HCT116 (cell line): ENCODE measurements around the gene C5AR2. TPM values are rescaled to one million over a fixed set of nuclear protein-coding genes. Genes with fewer than 3 reads are reported as not detected.

Experiments used
- ATAC-seq: fragments of 200-7000 bp; cut with Tn5 transposase; 2 replicates; pipeline ENCODE4 v1.9.1; 2020; ENCODE audit warnings: mild to moderate bottlenecking, moderate library complexity
- BruUV-seq: library from RNA; stranded (reverse); fragments of 400-500 nt; replicated peaks from 2 replicates; lab custom pipeline; 2021; lab: Mats Ljungman, UMichigan
- CTCF ChIA-PET: fragments of 300-600 bp; sonication (Branson Sonifier 250); formaldehyde crosslinking; loops from one replicate; lab custom pipeline; 2021; ENCODE audit warnings: antibody characterized with exemption; lab: Charles Lee
- POLR2A ChIA-PET: fragments of 300-600, 350-600 bp; sonication (Branson Sonifier 250); formaldehyde crosslinking; loops from one replicate; lab custom pipeline; 2021; ENCODE audit warnings: antibody characterized with exemption; lab: Charles Lee
- RAD21 ChIA-PET, 2 experiments: fragments of 300-600 bp; sonication (Branson Sonifier 250); formaldehyde crosslinking; loops; one replicate each; lab custom pipeline; 2023; ENCODE audit warnings: low total read pairs in 2 of 2; ENCODE audit not compliant: uncharacterized antibody in 2 of 2, unreplicated experiment in 2 of 2, low non-redundant PET in 1 of 2; lab: Charles Lee
- DNase-seq: peaks from one replicate; pipeline ENCODE4 v3.0.0-alpha.2; 2010; ENCODE audit warnings: low read depth, low spot score
- H2AFZ ChIP-seq: fragments of 200-600 bp; shearing (Covaris generic), sonication (generic); 2 replicates; pipeline ENCODE4 v1.6.1; 2017; ENCODE audit warnings: low read depth, mixed run types, mixed read lengths, antibody characterized with exemption, low read length; ENCODE audit not compliant: poor library complexity, severe bottlenecking
- H3K27ac ChIP-seq: 2 replicates; pipeline ENCODE4 v1.5.1; 2012; ENCODE audit warnings: low read depth, low read length
- H3K27me3 ChIP-seq: fragments of 200-600 bp; sonication (generic); 2 replicates; pipeline ENCODE4 v1.6.1; 2016; ENCODE audit warnings: mixed run types, low read length, mixed read lengths; ENCODE audit not compliant: insufficient read depth
- H3K36me3 ChIP-seq, 2 experiments: fragments of 200-500 bp in 1 of 2; fragments of 200-600 bp in 1 of 2; sonication (Bioruptor generic) in 1 of 2; sonication (generic) in 1 of 2; 2 replicates each; pipeline versions ENCODE4 v1.5.1 to v1.6.1; 2014 to 2016; ENCODE audit warnings: low read length in 2 of 2, inconsistent platforms in 1 of 2, mixed read lengths in 1 of 2, mixed run types in 1 of 2; ENCODE audit not compliant: insufficient read depth in 2 of 2, control insufficient read depth in 1 of 2
- H3K4me1 ChIP-seq, 2 experiments: fragments of 200-600 bp in 1 of 2; sonication (generic) in 1 of 2; 2 replicates each; pipeline versions ENCODE4 v1.5.1 to v1.6.1; 2012 to 2017; ENCODE audit warnings: low read length in 2 of 2, inconsistent platforms in 1 of 2, mild to moderate bottlenecking in 1 of 2, mixed read lengths in 1 of 2, mixed run types in 1 of 2, moderate library complexity in 1 of 2; ENCODE audit not compliant: insufficient read depth in 2 of 2, control insufficient read depth in 1 of 2
- H3K4me2 ChIP-seq: fragments of 200-600 bp; sonication (generic); 2 replicates; pipeline ENCODE4 v1.6.1; 2017; ENCODE audit warnings: mixed run types, low read length, mixed read lengths
- H3K4me3 ChIP-seq, 2 experiments: fragments of 200-600 bp in 1 of 2; sonication (generic) in 1 of 2; replicated peaks in 1 of 2; 2 replicates each; pipeline ENCODE4 v1.5.1; 2011 to 2016; ENCODE audit warnings: low read length in 2 of 2, control low read depth in 1 of 2, low read depth in 1 of 2, mild to moderate bottlenecking in 1 of 2, mixed read lengths in 1 of 2, mixed run types in 1 of 2
- H3K79me2 ChIP-seq: fragments of 200-600 bp; sonication (generic); 2 replicates; pipeline ENCODE4 v1.6.1; 2017; ENCODE audit warnings: mild to moderate bottlenecking, mixed run types, low read length, moderate library complexity, mixed read lengths; ENCODE audit not compliant: insufficient read depth
- H3K9ac ChIP-seq: fragments of 200-600 bp; sonication (generic); 2 replicates; pipeline ENCODE4 v1.6.1; 2016; ENCODE audit warnings: low read length, mixed read lengths
- H3K9me2 ChIP-seq: fragments of 200-600 bp; sonication (generic), shearing (Covaris generic); 2 replicates; pipeline ENCODE4 v1.6.1; 2017; ENCODE audit warnings: mixed run types, mild to moderate bottlenecking, moderate library complexity; ENCODE audit not compliant: insufficient read depth
- H3K9me3 ChIP-seq, 2 experiments: fragments of 200-500 bp in 1 of 2; fragments of 200-600 bp in 1 of 2; sonication (Bioruptor generic) in 1 of 2; sonication (generic) in 1 of 2; 2 replicates each; pipeline ENCODE4 v1.6.1; 2014 to 2017; ENCODE audit warnings: low read length in 2 of 2, mixed read lengths in 2 of 2, inconsistent platforms in 1 of 2, low read depth in 1 of 2, mild to moderate bottlenecking in 1 of 2, mixed run types in 1 of 2, moderate library complexity in 1 of 2; ENCODE audit not compliant: control insufficient read depth in 1 of 2, insufficient read depth in 1 of 2
- H4K20me1 ChIP-seq: fragments of 200-600 bp; sonication (generic), shearing (Covaris generic); 2 replicates; pipeline ENCODE4 v1.6.1; 2017; ENCODE audit warnings: mixed run types, mild to moderate bottlenecking, moderate library complexity; ENCODE audit not compliant: insufficient read depth
- CBX3 ChIP-seq: IDR thresholded peaks from 2 replicates; pipeline ENCODE4 v1.6.1; 2012; ENCODE audit warnings: low read depth
- CEBPB ChIP-seq: IDR thresholded peaks from 2 replicates; pipeline ENCODE4 v1.6.1; 2012; ENCODE audit warnings: low read depth
- CTCF ChIP-seq, 3 experiments: fragments of 200-600 bp in 1 of 3; sonication (generic) in 1 of 3; IDR thresholded peaks in 2 of 3; conservative IDR thresholded peaks in 1 of 3; 2 replicates each; pipeline ENCODE4 v1.5.1; 2012 to 2017; ENCODE audit warnings: low read depth in 2 of 3, low read length in 2 of 3, antibody characterized with exemption in 1 of 3, borderline replicate concordance in 1 of 3, control low read depth in 1 of 3, mild to moderate bottlenecking in 1 of 3, mixed read lengths in 1 of 3, mixed run types in 1 of 3, moderate library complexity in 1 of 3; ENCODE audit not compliant: insufficient read depth in 1 of 3
- EGR1 ChIP-seq: IDR thresholded peaks from 2 replicates; pipeline ENCODE4 v1.6.1; 2012; ENCODE audit warnings: low read depth
- ELF1 ChIP-seq: IDR thresholded peaks from 2 replicates; pipeline ENCODE4 v1.6.1; 2012; ENCODE audit warnings: low read depth, borderline replicate concordance
- EZH2 ChIP-seq: fragments of 200-600 bp; sonication (generic); IDR thresholded peaks from 2 replicates; pipeline ENCODE4 v1.6.1; 2017; ENCODE audit warnings: antibody characterized with exemption, mixed run types
- POLR2A ChIP-seq: IDR thresholded peaks from 2 replicates; pipeline ENCODE4 v1.7.0; 2011; ENCODE audit warnings: borderline replicate concordance; ENCODE audit not compliant: insufficient read depth, insufficient read length; ENCODE audit errors: extremely low read depth
- RAD21 ChIP-seq: IDR thresholded peaks from 2 replicates; pipeline ENCODE4 v1.6.1; 2012; ENCODE audit warnings: low read depth, mild to moderate bottlenecking
- SP1 ChIP-seq: IDR thresholded peaks from 2 replicates; pipeline ENCODE4 v1.6.1; 2012; ENCODE audit warnings: low read depth
- SRF ChIP-seq: IDR thresholded peaks from 2 replicates; pipeline ENCODE4 v1.6.1; 2012; ENCODE audit warnings: low read depth
- TCF7L2 ChIP-seq: IDR thresholded peaks from 2 replicates; pipeline ENCODE4 v1.7.0; 2011; ENCODE audit warnings: borderline replicate concordance, inconsistent platforms; ENCODE audit not compliant: insufficient read depth, insufficient read length; ENCODE audit errors: extremely low read depth
- YY1 ChIP-seq: IDR thresholded peaks from 2 replicates; pipeline ENCODE4 v1.6.1; 2011; ENCODE audit warnings: low read length, low read depth, moderate library complexity, mild to moderate bottlenecking; ENCODE audit not compliant: insufficient replicate concordance; ENCODE audit errors: extremely low read depth
- ZFX ChIP-seq: fragments of 450-650 bp; IDR thresholded peaks from 2 replicates; pipeline ENCODE4 v1.6.1; 2017
- intact Hi-C: fragments of 100-400 bp; cut with micrococcal nuclease; formaldehyde crosslinking; loops from 2 replicates; pipeline ENCODE4 v1.10.0; 2022
- total RNA-seq: library from RNA; stranded (reverse); gene quantifications from one replicate; pipeline ENCODE4 v1.2.1, GENCODE V29; 2021; ENCODE audit not compliant: unreplicated experiment

The C5AR2 gene
- total RNA-seq, 1 experiment from 2014 or later, result 0.12 TPM

- H3K27me3 ChIP-seq, result no peaks in the 10 kb centered on the region
- TF ChIP-seq RAD21 (no peak), ELF1 (no peak), CBX3 (no peak), POLR2A (no peak), CTCF (IDR thresholded peaks at IDR 0.05 in 2 of 3, conservative IDR thresholded peaks at IDR 0.05 in 1 of 3; ENCODE audit: borderline replicate concordance in 1 of 3, insufficient read depth in 1 of 3, low read depth in 2 of 3, low read length in 2 of 3) (no peak), EGR1 (no peak), CEBPB (no peak), ZFX (no peak), SRF (no peak), YY1 (no peak), TCF7L2 (no peak), SP1 (no peak), EZH2 (no peak)
- TF ChIP-seq, all 23 proteins: peak for 0
- Histone ChIP-seq H2AFZ (no peak overlapping the region), H3K9me2 (no peaks in the 10 kb centered on the region), H3K4me1 (0 out of 4 replicates have a peak, but pooled peaks cover 0 to under 1% of the 10 kb centered on the region in 2 experiments), H3K9ac (no peak overlapping the region), H4K20me1 (no peaks in the 10 kb centered on the region), H3K9me3 (no peaks in the 10 kb centered on the region; a peak in 1 of 4 replicates), H3K27ac (no peak overlapping the region), H3K4me3 (no peak overlapping the region), H3K36me3 (no peaks in the 10 kb centered on the region), H3K4me2 (no peak overlapping the region), H3K79me2 (no peaks in the 10 kb centered on the region)
- ChIA-PET POLR2A (no interaction called here), CTCF (no interaction called here), RAD21 (no interaction called here)
- DNase-seq (no peak), ATAC-seq (no peak)
- no TSS peak for BruUV-seq
- intact Hi-C loops, result no loop called here
Measured at GRCh38 chr19:47343194-47343802, 11.3 kb downstream of the C5AR2 start.
